Endodermal cell (in vitro differentiated cells): Measurements from ENCODE around the gene TPST1. TPM values are rescaled to one million over a fixed set of nuclear protein-coding genes. Genes with fewer than 3 reads are reported as not detected.
"Not testable (repeated sequence)": the region's sequence is repeated elsewhere in the genome, so short reads cannot be mapped to it uniquely, and the experiment has no call there.

Experiments
- DNase-seq: peaks from one replicate; pipeline ENCODE4 v3.0.0-alpha.2; 2017
- H3K27ac ChIP-seq: 2 replicates; pipeline ENCODE4 v1.5.1; 2013; ENCODE audit warnings: mild to moderate bottlenecking, low read depth, low read length, moderate library complexity
- H3K27me3 ChIP-seq: 2 replicates; pipeline ENCODE4 v1.6.1; 2013; ENCODE audit warnings: mild to moderate bottlenecking, low read length, moderate library complexity; ENCODE audit not compliant: insufficient read depth, control insufficient read depth, poor library complexity, severe bottlenecking
- H3K36me3 ChIP-seq: 2 replicates; pipeline ENCODE4 v1.7.0; 2013; ENCODE audit warnings: mild to moderate bottlenecking, low read length, moderate library complexity; ENCODE audit not compliant: control insufficient read depth, insufficient read depth
- H3K4me1 ChIP-seq: one replicate; pipeline ENCODE4 v1.7.0; 2013; ENCODE audit warnings: low read length; ENCODE audit not compliant: control insufficient read depth, insufficient read depth
- H3K4me3 ChIP-seq: 2 replicates; pipeline ENCODE4 v1.5.1; 2013; ENCODE audit warnings: mild to moderate bottlenecking, low read length, moderate library complexity
- H3K9ac ChIP-seq: 2 replicates; pipeline ENCODE4 v1.6.1; 2013; ENCODE audit warnings: mild to moderate bottlenecking, low read length, moderate library complexity; ENCODE audit not compliant: poor library complexity, severe bottlenecking; ENCODE audit errors: extremely low read depth
- H3K9me3 ChIP-seq: 2 replicates; pipeline ENCODE4 v1.6.1; 2013; ENCODE audit warnings: mild to moderate bottlenecking, low read length, moderate library complexity; ENCODE audit not compliant: control insufficient read depth
- H3K27ac Mint-ChIP-seq: 2 replicates; pipeline ENCODE4 v1.8.0; 2020; ENCODE audit warnings: mixed read lengths
- H3K27me3 Mint-ChIP-seq: 2 replicates; pipeline ENCODE4 v1.8.0; 2021; ENCODE audit warnings: mild to moderate bottlenecking, mixed read lengths; ENCODE audit not compliant: insufficient read depth
- H3K36me3 Mint-ChIP-seq: 2 replicates; pipeline ENCODE4 v1.8.0; 2020; ENCODE audit warnings: low read depth, mixed read lengths
- H3K4me1 Mint-ChIP-seq: 2 replicates; pipeline ENCODE4 v1.8.0; 2020; ENCODE audit warnings: mixed read lengths
- H3K4me3 Mint-ChIP-seq: 2 replicates; pipeline ENCODE4 v1.8.0; 2020; ENCODE audit warnings: mild to moderate bottlenecking, moderate library complexity, mixed read lengths
- H3K9me3 Mint-ChIP-seq: 2 replicates; pipeline ENCODE4 v1.8.0; 2020; ENCODE audit warnings: mild to moderate bottlenecking, mixed read lengths
- WGBS, 2 experiments: methylation state at CpG; one replicate each; pipeline versions ENCODE4 v1.1.5 to v1.1.7; 2013; ENCODE audit warnings: missing lambda C conversion rate in 2 of 2, mixed read lengths in 1 of 2; ENCODE audit not compliant: insufficient coverage in 1 of 2, insufficient read length in 1 of 2; 5-methylcytosine and 5-hydroxymethylcytosine counted together
- total RNA-seq, 2 donors: library from RNA; stranded (reverse); fragmentation: NEBNext Ultra II Directional in 1 of 2; extraction: Animal tissue kit (Norgen Biotek cat#: 25700) in 1 of 2; gene quantifications; 2 replicates in 1 of 2; 3 replicates in 1 of 2; pipeline ENCODE4 v1.2.1, GENCODE V29; 2021
- TF ChIP-seq, protein P1 (sequence below): fragments of 200-600 bp; sonication (generic); conservative IDR thresholded peaks from 2 replicates; pipeline ENCODE4 v1.5.0; 2021; ENCODE audit warnings: antibody characterized with exemption, mild to moderate bottlenecking

TPST1 gene
- total RNA-seq, 2 donors from 2014 or later = 38.3 to 43.8 TPM

DNA sequence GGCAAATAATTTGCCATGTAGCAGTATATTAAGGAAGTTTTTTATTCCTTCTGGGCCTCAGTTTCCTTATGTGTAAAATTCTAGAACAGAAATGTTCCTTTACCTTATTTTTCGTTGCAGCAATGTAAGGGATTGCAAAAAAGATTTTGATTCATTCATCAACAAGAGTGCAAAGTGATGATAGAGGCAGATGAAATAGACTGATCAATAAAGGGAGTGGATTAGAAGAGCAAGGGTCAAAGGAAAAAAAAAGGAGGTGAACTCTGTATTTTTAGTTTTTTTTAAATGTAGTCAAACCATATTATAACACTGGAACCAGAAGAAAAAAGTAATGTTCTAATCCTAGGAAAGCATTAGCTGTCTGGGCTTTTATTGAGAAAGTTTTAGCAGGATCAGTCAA lies 14.7 kb downstream of the TPST1 start:
- H3K27ac ChIP-seq = no peak overlapping the region
- 92 to 100% methylated on average over 1 of the region's 1 CpG for WGBS, 2 experiments
- no peaks in the 10 kb centered on the region for H3K4me1 ChIP-seq
- Mint-ChIP-seq H3K4me1 (peaks cover 2% of the 10 kb centered on the region), H3K4me3 (no peak overlapping the region), H3K27ac (no peak overlapping the region), H3K36me3 (peaks cover 15% of the 10 kb centered on the region), H3K27me3 (no peaks in the 10 kb centered on the region), H3K9me3 (no peaks in the 10 kb centered on the region)
- no peaks in the 10 kb centered on the region for H3K27me3 ChIP-seq
- no peak for DNase-seq
- H3K4me3 ChIP-seq = no peak overlapping the region
- no peaks in the 10 kb centered on the region for H3K36me3 ChIP-seq
- H3K9me3 ChIP-seq = no peaks in the 10 kb centered on the region
- H3K9ac ChIP-seq = no peak overlapping the region
- TF ChIP-seq, protein P1, sequence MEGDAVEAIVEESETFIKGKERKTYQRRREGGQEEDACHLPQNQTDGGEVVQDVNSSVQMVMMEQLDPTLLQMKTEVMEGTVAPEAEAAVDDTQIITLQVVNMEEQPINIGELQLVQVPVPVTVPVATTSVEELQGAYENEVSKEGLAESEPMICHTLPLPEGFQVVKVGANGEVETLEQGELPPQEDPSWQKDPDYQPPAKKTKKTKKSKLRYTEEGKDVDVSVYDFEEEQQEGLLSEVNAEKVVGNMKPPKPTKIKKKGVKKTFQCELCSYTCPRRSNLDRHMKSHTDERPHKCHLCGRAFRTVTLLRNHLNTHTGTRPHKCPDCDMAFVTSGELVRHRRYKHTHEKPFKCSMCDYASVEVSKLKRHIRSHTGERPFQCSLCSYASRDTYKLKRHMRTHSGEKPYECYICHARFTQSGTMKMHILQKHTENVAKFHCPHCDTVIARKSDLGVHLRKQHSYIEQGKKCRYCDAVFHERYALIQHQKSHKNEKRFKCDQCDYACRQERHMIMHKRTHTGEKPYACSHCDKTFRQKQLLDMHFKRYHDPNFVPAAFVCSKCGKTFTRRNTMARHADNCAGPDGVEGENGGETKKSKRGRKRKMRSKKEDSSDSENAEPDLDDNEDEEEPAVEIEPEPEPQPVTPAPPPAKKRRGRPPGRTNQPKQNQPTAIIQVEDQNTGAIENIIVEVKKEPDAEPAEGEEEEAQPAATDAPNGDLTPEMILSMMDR = no peak

DNA sequence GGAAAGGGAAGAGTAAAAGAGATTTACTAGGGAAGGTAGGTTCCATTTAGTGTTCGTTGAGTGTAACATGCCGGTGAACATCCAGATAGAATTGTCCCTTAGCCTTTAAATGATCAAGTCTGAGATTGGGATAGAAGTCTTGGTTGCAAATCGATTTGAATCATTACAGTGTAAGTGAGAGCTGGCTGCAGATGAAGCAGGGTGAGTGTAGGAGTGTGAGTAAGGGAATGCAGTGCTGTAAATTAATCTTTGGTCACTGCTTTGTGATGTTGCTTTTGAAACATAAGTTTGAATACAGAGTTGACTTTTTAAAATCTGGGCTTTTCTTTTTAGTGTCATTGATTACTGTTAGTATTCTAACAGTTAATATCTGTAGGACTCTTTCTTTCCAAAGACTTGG lies 16.3 kb downstream of the TPST1 start:
- no peak for DNase-seq
- no peaks in the 10 kb centered on the region for H3K36me3 ChIP-seq
- 88 to 92% methylated on average over 3 of the region's 3 CpGs for WGBS, 2 experiments
- Mint-ChIP-seq H3K9me3 (no peaks in the 10 kb centered on the region), H3K27ac (no peak overlapping the region), H3K4me1 (peaks cover 2% of the 10 kb centered on the region), H3K36me3 (peaks cover 9% of the 10 kb centered on the region), H3K27me3 (no peaks in the 10 kb centered on the region), H3K4me3 (no peak overlapping the region)
- TF ChIP-seq, protein P1 = no peak
- no peak overlapping the region for H3K4me3 ChIP-seq
- H3K27me3 ChIP-seq = no peaks in the 10 kb centered on the region
- no peak overlapping the region for H3K9ac ChIP-seq
- H3K9me3 ChIP-seq = no peaks in the 10 kb centered on the region
- H3K4me1 ChIP-seq = no peaks in the 10 kb centered on the region
- no peak overlapping the region for H3K27ac ChIP-seq

GRCh38 chr7:66227808-66228207 lies 22.7 kb downstream of the TPST1 start:
- Mint-ChIP-seq H3K4me1 (no peaks in the 10 kb centered on the region), H3K9me3 (peaks cover 27% of the 10 kb centered on the region), H3K4me3 (no peak overlapping the region), H3K27me3 (no peaks in the 10 kb centered on the region), H3K27ac (no peak overlapping the region), H3K36me3 (peaks cover 40% of the 10 kb centered on the region)
- no CpG with 5 or more reads among the region's 1 CpG for WGBS, 2 experiments
- H3K4me3 ChIP-seq = no peak overlapping the region
- TF ChIP-seq, protein P1 = no peak
- H3K4me1 ChIP-seq = no peaks in the 10 kb centered on the region
- no peak for DNase-seq
- peaks cover 13% of the 10 kb centered on the region for H3K36me3 ChIP-seq
- no peak overlapping the region for H3K9ac ChIP-seq
- no peaks in the 10 kb centered on the region for H3K27me3 ChIP-seq
- H3K9me3 ChIP-seq = peaks cover 31% of the 10 kb centered on the region
- no peak overlapping the region for H3K27ac ChIP-seq

DNA sequence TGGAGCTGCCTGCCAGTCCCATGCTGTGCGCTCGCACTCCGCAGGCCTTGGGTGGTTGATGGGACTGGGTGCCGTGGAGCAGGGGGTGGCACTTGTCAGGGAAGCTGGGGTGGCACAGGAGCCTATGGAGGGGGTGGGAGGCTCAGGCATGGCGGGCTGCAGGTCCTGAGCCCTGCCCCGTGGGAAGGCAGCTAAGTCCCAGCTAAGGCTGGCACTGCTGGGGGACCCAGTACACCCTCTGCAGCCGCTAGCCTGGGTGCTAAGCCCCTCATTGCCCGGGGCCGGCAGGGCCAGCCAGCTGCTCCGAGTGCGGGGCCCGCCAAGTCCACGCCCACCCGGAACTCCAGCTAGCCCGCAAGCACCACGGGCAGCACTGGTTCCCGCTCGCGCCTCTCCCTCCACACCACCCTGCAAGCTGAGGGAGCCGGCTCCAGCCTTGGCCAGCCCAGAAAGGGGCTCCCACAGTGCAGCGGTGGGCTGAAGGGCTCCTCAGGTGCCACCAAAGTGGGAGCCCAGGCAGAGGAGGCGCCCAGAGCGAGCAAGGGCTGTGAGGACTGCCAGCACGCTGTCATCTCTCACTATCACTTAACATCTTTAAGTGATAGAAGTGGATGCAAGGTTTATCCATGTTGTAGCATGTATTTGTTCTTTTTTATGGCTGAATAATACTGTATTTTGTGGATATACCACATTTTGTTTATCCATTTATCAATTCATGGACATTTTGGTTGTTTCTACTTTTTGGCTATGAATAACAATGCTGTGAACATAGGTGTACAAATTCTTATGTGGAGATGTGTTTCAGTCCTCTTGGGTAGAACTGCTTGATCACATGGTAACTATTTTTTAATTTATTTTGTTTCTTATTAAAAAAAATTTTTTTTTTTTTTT lies 26.4 kb downstream of the TPST1 start:
- DNase-seq, H3K27me3 Mint-ChIP-seq, H3K27ac ChIP-seq, H3K27ac Mint-ChIP-seq, H3K4me3 Mint-ChIP-seq, H3K27me3 ChIP-seq, H3K9ac ChIP-seq, H3K4me1 ChIP-seq, H3K4me3 ChIP-seq: not testable (repeated sequence)
- peaks cover 55% of the 10 kb centered on the region for H3K36me3 Mint-ChIP-seq
- H3K4me1 Mint-ChIP-seq = peaks cover 11% of the 10 kb centered on the region
- Histone ChIP-seq H3K36me3 (peaks cover 13% of the 10 kb centered on the region), H3K9me3 (peaks cover 37% of the 10 kb centered on the region)
- peaks cover 36% of the 10 kb centered on the region for H3K9me3 Mint-ChIP-seq
- WGBS, 2 experiments = 93 to 98% methylated on average over 2 to 21 of the region's 24 CpGs
